GM19239 (cell line): Measurements from ENCODE around the gene TYROBP.
"Not testable (repeated sequence)": the region's sequence is repeated elsewhere in the genome, so short reads cannot be mapped to it uniquely, and the experiment has no call there.

Experiments
- DNase-seq: peaks from one replicate; pipeline ENCODE4 v3.0.0; 2011; ENCODE audit warnings: low spot score; ENCODE audit not compliant: insufficient read length
- FAIRE-seq: peaks from 2 replicates; lab custom pipeline; 2011; peaks lifted over from hg19 to GRCh38; lab: Jason Lieb, UNC

TYROBP gene

GRCh38 chr19:35879068-35879467, 29.0 kb downstream of the TYROBP start:
- FAIRE-seq (no peak), DNase-seq (no peak)

DNA sequence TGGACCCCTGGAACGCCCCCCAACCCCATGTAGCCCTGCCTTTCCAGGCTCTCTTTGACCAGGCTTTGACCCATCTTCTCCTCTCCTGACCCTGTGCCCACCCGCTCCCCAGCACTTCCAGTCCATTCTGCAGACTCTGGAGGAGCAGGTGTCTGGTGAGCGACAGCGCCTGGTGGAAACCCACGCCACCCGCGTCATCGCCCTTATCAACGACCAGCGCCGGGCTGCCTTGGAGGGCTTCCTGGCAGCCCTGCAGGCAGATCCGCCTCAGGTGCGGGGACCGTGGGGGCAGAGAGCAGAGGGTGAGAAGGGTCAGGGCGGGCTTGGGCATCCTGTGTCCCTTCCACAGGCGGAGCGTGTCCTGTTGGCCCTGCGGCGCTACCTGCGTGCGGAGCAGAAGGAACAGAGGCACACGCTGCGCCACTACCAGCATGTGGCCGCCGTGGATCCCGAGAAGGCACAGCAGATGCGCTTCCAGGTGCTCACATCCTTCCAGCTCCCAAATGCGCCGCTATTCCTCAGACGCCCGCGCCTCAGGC, 33.6 kb downstream of the TYROBP start:
- DNase-seq: no peak
- no peak for FAIRE-seq

DNA sequence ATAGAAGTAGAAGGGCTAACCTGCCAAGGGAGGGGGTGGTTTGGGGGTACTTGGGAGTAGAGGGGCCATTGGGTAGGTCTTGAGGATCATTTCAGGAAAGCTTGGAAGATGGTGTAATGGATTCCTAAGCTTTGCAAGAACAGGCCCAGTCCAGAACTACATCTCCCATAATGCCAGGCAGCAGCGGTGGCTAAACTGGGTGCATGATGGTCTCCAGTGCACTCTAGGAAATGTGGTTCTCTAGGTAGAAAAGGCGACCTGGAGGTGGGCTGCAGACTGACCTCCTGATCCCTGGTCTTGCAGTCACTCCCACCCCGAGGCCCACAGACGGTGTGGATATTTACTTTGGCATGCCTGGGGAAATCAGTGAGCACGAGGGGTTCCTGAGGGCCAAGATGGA, 35.9 kb downstream of the TYROBP start:
- DNase-seq: no peak

GRCh38 chr19:35871611-35872010, 36.5 kb downstream of the TYROBP start:
- no peak for FAIRE-seq
- DNase-seq: no peak

More for the DNA sequence above, 35.9 kb downstream of the TYROBP start:
- FAIRE-seq: no peak

DNA sequence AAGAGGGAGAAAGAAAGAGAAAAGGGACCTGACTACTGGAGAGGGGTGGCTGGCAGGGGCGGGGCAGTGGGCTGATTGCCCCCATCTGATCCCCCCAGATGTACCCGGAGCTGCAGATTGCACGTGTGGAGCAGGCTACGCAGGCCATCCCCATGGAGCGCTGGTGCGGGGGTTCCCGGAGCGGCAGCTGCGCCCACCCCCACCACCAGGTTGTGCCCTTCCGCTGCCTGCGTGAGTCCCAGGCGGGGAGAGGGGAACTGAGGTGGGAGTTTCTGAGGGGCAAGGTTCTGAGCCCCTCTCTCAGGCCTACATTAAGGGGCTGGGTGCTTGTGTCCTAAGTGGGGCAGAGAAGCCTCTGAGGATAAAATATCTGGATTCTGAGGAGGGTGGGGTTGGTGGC, 37.3 kb downstream of the TYROBP start:
- FAIRE-seq: no peak
- no peak for DNase-seq

DNA sequence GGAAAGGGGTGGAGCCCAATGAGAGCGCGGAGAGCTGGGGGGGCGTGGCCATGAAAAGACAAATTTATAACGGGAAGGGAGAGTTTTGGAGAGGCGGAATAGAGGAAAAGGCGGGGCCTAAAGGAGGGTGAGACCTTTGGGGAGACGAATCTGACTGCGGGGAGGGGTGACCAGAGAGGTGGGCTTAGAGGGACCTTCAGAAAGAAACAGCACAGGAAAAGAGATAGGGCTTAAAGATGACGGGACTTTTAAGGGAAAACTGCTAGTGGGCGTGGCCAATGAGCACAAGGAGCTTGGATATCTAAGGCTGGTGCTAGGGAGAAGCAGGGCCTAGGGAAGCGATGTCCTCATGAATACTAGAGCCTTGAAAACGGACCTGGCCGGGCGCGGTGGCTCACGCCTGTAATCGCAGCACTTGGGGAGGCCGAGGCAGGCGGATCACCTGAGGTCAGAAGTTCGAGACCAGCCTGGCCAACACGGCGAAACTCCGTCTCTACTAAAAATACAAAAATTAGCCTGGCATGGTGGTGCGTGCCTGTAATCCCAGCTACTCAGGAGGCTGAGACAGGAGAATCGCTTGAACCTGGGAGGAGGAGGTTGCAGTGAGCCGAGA, 37.9 kb downstream of the TYROBP start:
- DNase-seq: not testable (repeated sequence)
- FAIRE-seq: peak; percentile 11

DNA sequence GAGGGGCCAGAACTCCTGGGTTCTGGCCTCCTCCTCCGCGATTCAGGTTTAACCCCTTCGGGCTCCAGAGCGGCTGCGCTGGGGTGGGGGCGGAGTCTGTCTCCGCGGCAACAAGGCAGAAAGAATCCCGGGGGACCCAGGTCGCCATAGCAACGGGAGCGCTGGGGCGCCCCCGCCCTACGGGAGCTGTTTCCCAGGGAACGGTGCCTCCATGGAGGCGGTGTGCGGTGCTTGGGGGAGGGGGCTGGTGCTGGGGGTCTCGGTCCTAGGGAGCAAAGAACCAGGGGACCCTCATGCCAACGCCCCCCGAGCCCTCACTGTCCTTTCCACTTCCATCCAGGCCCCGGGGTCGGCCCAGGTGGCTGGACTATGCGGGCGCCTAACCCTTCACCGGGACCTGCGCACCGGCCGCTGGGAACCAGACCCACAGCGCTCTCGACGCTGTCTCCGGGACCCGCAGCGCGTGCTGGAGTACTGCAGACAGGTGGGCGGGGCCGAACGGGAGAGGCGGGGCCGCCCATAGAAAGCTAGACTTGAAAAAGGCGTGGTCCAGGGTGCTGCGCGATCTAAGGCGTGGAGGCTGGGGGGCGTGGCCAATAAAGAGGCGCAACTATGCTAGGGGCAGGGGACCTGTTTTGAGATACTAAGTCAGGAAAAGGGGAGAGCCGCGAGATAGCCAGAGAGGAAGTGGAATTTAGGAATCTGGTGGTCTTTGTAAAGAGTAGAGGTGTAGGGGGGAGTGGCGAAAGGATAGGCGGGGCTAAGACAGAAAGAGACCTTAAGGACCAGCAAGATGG, 38.6 kb downstream of the TYROBP start:
- FAIRE-seq (peak; percentile 94), DNase-seq (peak; percentile 89)

DNA sequence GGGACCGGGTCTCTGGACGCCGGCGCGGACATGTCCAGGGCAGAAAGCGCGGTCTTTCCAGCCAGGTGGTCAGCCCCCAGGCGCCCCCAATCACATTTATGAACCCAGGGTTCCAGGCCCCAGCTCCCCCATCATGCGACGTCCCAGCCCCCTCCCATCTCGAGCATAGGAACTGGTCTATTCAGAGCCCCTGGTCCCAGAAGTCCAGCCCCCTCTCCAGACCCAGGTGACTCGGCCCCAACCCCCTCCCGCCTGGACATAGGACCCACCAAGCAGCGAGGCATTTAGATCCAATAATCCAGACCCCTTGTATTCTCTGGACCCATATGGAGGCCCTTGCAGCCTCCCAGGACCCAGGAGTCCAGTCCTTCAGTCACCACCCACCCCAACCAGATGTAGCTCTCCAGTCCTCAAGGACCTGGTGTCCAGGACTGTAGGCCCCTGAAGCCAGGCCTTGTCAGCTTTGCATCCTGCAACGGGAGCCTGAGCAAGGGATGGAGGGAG, 39.2 kb downstream of the TYROBP start:
- DNase-seq (no peak), FAIRE-seq (no peak)

- DNase-seq (no peak), FAIRE-seq (no peak)
Observed at GRCh38 chr19:35868172-35868822, 39.8 kb downstream of the TYROBP start, which contains the start of gene APLP1. TSS of gene APLP1 (plus strand) at chr19:35868574. CDS start at chr19:35868637, 63 bp downstream.

DNA sequence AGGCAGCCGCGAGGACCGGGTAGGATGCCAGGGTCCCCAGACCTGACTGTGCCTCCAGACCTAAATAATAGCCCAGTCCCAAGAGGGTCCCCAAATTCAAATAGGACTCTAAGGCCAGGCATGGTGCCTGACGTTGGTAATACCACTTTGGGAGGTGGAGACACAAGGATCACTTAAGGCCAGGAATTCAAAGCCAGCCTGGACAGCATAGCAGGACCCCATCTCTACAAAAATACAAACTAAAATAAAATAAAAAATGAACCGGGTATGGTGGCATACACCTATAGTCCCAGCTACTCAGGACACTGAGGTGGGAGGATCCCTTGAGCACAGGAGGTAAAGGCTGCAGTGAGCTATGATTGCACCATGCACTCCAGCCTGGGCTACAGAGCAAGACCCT, 45.1 kb downstream of the TYROBP start:
- DNase-seq (no peak), FAIRE-seq (no peak)

DNA sequence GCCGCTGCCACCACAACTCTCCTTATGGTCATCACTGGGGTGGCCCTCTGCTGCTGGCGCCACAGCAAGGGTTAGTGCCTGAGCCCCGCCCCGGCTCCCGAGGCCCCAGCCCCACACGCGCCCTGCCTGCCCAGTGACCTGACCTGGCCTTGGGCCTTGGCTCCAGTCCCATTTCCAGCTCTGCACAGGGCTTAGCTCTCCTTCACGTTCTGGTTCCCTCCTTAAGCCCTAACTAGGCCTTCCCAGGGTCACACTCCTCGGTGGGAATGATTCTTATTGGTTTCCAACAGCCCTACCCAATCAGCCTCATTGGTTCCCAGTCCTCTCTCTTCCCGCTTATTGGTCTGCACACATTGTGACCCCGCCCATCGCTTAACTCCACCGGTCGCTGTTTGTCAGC, 45.6 kb downstream of the TYROBP start:
- DNase-seq (no peak), FAIRE-seq (no peak)

GRCh38 chr19:35861640-35862160, 46.4 kb downstream of the TYROBP start:
- no peak for DNase-seq
- FAIRE-seq: no peak

DNA sequence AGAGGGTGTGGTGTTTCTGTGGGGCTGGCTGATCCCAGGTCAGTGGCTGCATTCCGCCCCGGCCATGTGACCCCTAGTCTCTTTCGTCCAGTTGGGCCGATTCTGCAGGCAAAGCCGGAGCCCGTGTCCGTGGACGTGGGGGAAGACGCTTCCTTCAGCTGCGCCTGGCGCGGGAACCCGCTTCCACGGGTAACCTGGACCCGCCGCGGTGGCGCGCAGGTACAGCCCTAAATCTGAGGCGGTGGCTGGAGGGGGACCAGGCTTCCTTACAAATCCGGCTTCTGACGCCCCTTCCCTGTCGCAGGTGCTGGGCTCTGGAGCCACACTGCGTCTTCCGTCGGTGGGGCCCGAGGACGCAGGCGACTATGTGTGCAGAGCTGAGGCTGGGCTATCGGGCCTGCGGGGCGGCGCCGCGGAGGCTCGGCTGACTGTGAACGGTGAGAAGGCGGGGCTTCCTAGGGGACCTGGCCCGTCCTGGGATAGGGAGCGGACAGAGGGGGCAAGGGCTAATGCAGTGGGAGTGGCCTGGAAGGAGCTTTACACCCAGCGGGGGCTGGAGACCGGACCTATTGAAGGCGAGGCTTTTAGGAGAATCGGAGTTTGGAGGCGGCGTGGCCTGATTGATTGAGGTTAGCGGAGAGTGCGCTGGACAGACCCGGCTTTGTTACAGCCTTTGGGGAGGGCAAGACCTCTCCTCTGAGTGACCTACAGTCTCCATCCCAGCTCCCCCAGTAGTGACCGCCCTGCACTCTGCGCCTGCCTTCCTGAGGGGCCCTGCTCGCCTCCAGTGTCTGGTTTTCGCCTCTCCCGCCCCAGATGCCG, 47.1 kb downstream of the TYROBP start:
- FAIRE-seq: no peak
- no peak for DNase-seq

- DNase-seq (no peak), FAIRE-seq (no peak)
Observed at GRCh38 chr19:35860436-35860817, 47.7 kb downstream of the TYROBP start.

GRCh38 chr19:35859414-35859813, 48.7 kb downstream of the TYROBP start:
- FAIRE-seq: no peak
- DNase-seq: no peak

DNA sequence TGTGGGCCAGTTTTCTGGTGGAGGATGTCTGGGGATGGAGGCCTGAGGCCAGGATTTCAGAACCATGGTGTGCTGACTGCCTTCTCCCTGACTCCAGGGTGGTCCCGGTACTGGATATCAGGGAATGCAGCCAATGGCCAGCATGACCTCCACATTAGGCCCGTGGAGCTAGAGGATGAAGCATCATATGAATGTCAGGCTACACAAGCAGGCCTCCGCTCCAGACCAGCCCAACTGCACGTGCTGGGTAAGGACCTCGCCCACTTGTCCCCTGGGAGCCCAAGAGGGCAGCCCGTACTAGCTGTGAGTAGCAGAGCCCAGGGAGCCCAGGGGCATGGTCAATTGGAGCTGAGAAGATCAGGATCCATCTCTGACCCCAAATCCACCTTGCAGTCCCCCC, 49.8 kb downstream of the TYROBP start:
- no peak for DNase-seq
- FAIRE-seq: no peak

DNA sequence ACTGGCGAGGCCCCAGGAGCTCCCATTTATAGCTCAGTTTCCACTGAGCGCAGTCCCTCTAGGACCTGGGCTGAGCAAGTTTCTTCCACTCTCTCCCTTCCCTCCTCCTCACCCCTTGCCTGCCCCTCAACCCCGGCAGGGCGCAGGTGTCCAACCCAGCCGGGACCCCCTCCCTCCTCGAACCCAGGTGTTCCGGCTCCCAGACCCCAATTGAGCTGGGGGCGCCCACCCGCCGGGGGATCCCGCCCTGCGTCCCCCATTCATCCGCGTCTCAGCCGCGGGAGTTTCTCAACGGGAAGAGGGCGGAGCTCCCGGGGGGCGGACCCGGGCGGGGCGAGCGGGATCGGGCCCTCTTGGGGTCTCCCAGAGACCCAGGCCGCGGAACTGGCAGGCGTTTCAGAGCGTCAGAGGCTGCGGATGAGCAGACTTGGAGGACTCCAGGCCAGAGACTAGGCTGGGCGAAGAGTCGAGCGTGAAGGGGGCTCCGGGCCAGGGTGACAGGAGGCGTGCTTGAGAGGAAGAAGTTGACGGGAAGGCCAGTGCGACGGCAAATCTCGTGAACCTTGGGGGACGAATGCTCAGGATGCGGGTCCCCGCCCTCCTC, 51.4 kb downstream of the TYROBP start, which contains the start of gene KIRREL2:
KIRREL2 (plus strand) TSS at position 366 of the 604 bp plus-strand sequence; CDS start at position 575, 209 bp downstream.
- FAIRE-seq (no peak), DNase-seq (no peak)
